Myocyte (in vitro differentiated cells): ENCODE results near the gene E2F1. TPM values are rescaled to one million over a fixed set of nuclear protein-coding genes. Genes with fewer than 3 reads are reported as not detected.

Experiments
- DNase-seq: peaks from one replicate; pipeline ENCODE4 v3.0.0-alpha.2; 2012; ENCODE audit warnings: low read depth
- polyA plus RNA-seq: library from polyadenylated mRNA; unstranded; fragments of >200 nt; gene quantifications from one replicate; pipeline ENCODE4 v1.2.1, GENCODE V29; 2012; ENCODE audit warnings: missing spikeins
- total RNA-seq: library from RNA; depleted of rRNA; stranded (reverse); fragments of >200 nt; gene quantifications from 2 replicates; pipeline ENCODE4 v1.2.3, GENCODE V29; 2014

E2F1 gene
- 4.3 and 6.0 TPM in 2 replicates for total RNA-seq
- 3.8 TPM for polyA plus RNA-seq

- DNase-seq = peak; percentile 95
Measured at GRCh38 chr20:33686100-33686983, at the start of gene E2F1. Gene E2F1, minus strand, starts transcription at chr20:33686385. Its CDS starts 121 bp downstream, at chr20:33686264.

GRCh38 chr20:33733654-33734576 lies 47.7 kb upstream of the E2F1 start:
- peak; percentile 49 for DNase-seq

GRCh38 chr20:33732166-33732970 lies 46.2 kb upstream of the E2F1 start:
- peak; percentile 76 for DNase-seq

- DNase-seq = peak; percentile 84
Measured at GRCh38 chr20:33731693-33732165, 45.5 kb upstream of the E2F1 start, which contains the start of gene ZNF341. Gene ZNF341, plus strand, starts transcription at chr20:33731996. Its CDS starts 26 bp downstream, at chr20:33732022.

GRCh38 chr20:33730946-33731692 lies 44.9 kb upstream of the E2F1 start:
- DNase-seq = no peak

- DNase-seq = no peak
Measured at GRCh38 chr20:33729101-33729500, 42.9 kb upstream of the E2F1 start.

- no peak for DNase-seq
Measured at GRCh38 chr20:33728463-33728862, 42.3 kb upstream of the E2F1 start.

- DNase-seq = no peak
Measured at GRCh38 chr20:33727806-33728205, 41.6 kb upstream of the E2F1 start.

- DNase-seq = no peak
Measured at GRCh38 chr20:33727115-33727479, 40.9 kb upstream of the E2F1 start.

- no peak for DNase-seq
Measured at GRCh38 chr20:33725607-33726264, 39.6 kb upstream of the E2F1 start.

- no peak for DNase-seq
Measured at GRCh38 chr20:33724439-33725094, 38.4 kb upstream of the E2F1 start.

GRCh38 chr20:33721391-33722140 lies 35.4 kb upstream of the E2F1 start:
- DNase-seq = no peak

- peak; percentile 99 for DNase-seq
Measured at GRCh38 chr20:33719989-33720709, 34.0 kb upstream of the E2F1 start, which contains the start of gene PXMP4. Gene PXMP4, minus strand, starts transcription at chr20:33720310. Its CDS starts 103 bp downstream, at chr20:33720207.

- no peak for DNase-seq
Measured at GRCh38 chr20:33719277-33719988, 33.2 kb upstream of the E2F1 start.

GRCh38 chr20:33716498-33716897 lies 30.3 kb upstream of the E2F1 start:
- no peak for DNase-seq

GRCh38 chr20:33713865-33714367 lies 27.7 kb upstream of the E2F1 start:
- no peak for DNase-seq

- DNase-seq = no peak
Measured at GRCh38 chr20:33711446-33711738, 25.2 kb upstream of the E2F1 start.
